HEK293 (cell line): ENCODE results near the gene THPO.

ENCODE experiments used
- CTCF ChIA-PET: fragments of 350-600 bp; formaldehyde crosslinking; extraction: SDS; loops from one replicate; lab custom pipeline; 2021; ENCODE audit warnings: antibody characterized with exemption; lab: Yijun Ruan, JAX
- POLR2A ChIA-PET: fragments of 300-600 bp; formaldehyde crosslinking; extraction: SDS; loops from one replicate; lab custom pipeline; 2020; ENCODE audit warnings: antibody characterized with exemption, inconsistent platforms; lab: Yijun Ruan, JAX
- H3K27ac ChIP-seq: fragments of 200-500 bp; sonication (Bioruptor generic); 2 replicates; pipeline ENCODE4 v1.5.1; 2014; ENCODE audit warnings: low read depth, low read length, control low read depth, inconsistent platforms; ENCODE audit errors: extremely low read depth
- H3K36me3 ChIP-seq, 2 experiments: fragments of 200-500 bp in 1 of 2; sonication (Bioruptor generic) in 1 of 2; 1 replicate in 1 of 2; 2 replicates in 1 of 2; pipeline ENCODE4 v1.5.1; 2014 to 2017; ENCODE audit warnings: inconsistent platforms in 2 of 2, low read length in 2 of 2; ENCODE audit not compliant: control insufficient read depth in 2 of 2, insufficient read depth in 1 of 2
- H3K4me1 ChIP-seq: fragments of 200-500 bp; sonication (Bioruptor generic); 2 replicates; pipeline ENCODE4 v1.5.1; 2014; ENCODE audit warnings: mild to moderate bottlenecking, low read length, inconsistent platforms; ENCODE audit not compliant: control insufficient read depth, insufficient read depth
- H3K4me3 ChIP-seq: 2 replicates; pipeline ENCODE4 v1.5.1; 2011; ENCODE audit warnings: low read depth, mild to moderate bottlenecking, control low read depth, low read length, moderate library complexity
- H3K9me3 ChIP-seq: fragments of 200-500 bp; sonication (Bioruptor generic); 2 replicates; pipeline ENCODE4 v1.5.1; 2014; ENCODE audit warnings: low read depth, low read length, inconsistent platforms; ENCODE audit not compliant: control insufficient read depth, insufficient read depth
- BCL11A ChIP-seq: fragments of 450-650 bp; formaldehyde crosslinking; IDR thresholded peaks from 2 replicates; pipeline ENCODE4 v1.5.1; 2016; ENCODE audit warnings: low read depth, missing biosample characterization, missing genetic modification characterization
- ELK4 ChIP-seq: IDR thresholded peaks from 2 replicates; pipeline ENCODE4 v1.6.1; 2011; ENCODE audit warnings: mild to moderate bottlenecking, low read depth, low read length, borderline replicate concordance
- MEIS1 ChIP-seq: sonication (generic); formaldehyde crosslinking; IDR thresholded peaks from 2 replicates; pipeline ENCODE4 v1.8.1; 2022; ENCODE audit warnings: missing genetic modification reagents, mild to moderate bottlenecking, borderline replicate concordance
- OVOL3 ChIP-seq: fragments of 450-650 bp; formaldehyde crosslinking; IDR thresholded peaks from 2 replicates; pipeline ENCODE4 v1.5.1; 2016; ENCODE audit warnings: missing biosample characterization, missing genetic modification characterization
- PBX3 ChIP-seq: sonication (generic); formaldehyde crosslinking; IDR thresholded peaks from 2 replicates; pipeline ENCODE4 v1.8.1; 2022; ENCODE audit warnings: mild to moderate bottlenecking, moderate library complexity, missing genetic modification reagents
- SP2 ChIP-seq: fragments of 450-650 bp; formaldehyde crosslinking; IDR thresholded peaks from 2 replicates; pipeline ENCODE4 v1.5.1; 2016; ENCODE audit warnings: missing biosample characterization, missing genetic modification characterization
- ZBTB26 ChIP-seq: fragments of 450-650 bp; formaldehyde crosslinking; optimal IDR thresholded peaks from 2 replicates; pipeline ENCODE3; 2016; ENCODE audit warnings: missing biosample characterization, mild to moderate bottlenecking, missing genetic modification characterization
- ZBTB8A ChIP-seq: fragments of 450-650 bp; formaldehyde crosslinking; IDR thresholded peaks from 2 replicates; pipeline ENCODE4 v1.5.1; 2016; ENCODE audit warnings: missing biosample characterization, missing genetic modification characterization
- ZNF155 ChIP-seq: fragments of 450-650 bp; formaldehyde crosslinking; IDR thresholded peaks from 2 replicates; pipeline ENCODE4 v1.5.1; 2016; ENCODE audit warnings: missing biosample characterization, missing genetic modification characterization
- ZNF2 ChIP-seq: fragments of 450-650 bp; formaldehyde crosslinking; IDR thresholded peaks from 2 replicates; pipeline ENCODE4 v1.5.1; 2016; ENCODE audit warnings: missing biosample characterization, missing genetic modification characterization
- ZNF280D ChIP-seq: fragments of 450-650 bp; formaldehyde crosslinking; IDR thresholded peaks from 2 replicates; pipeline ENCODE4 v1.5.1; 2016; ENCODE audit warnings: missing biosample characterization, missing genetic modification characterization
- ZNF341 ChIP-seq: fragments of 450-650 bp; formaldehyde crosslinking; IDR thresholded peaks from 2 replicates; pipeline ENCODE4; 2016; ENCODE audit warnings: low read depth, missing biosample characterization, missing genetic modification characterization
- ZNF37A ChIP-seq: fragments of 450-650 bp; IDR thresholded peaks from 2 replicates; pipeline ENCODE4 v1.5.1; 2018; ENCODE audit warnings: missing biosample characterization, missing genetic modification characterization
- ZNF560 ChIP-seq: fragments of 450-650 bp; formaldehyde crosslinking; IDR thresholded peaks from 2 replicates; pipeline ENCODE4 v1.5.1; 2017; ENCODE audit warnings: missing biosample characterization, missing genetic modification characterization, borderline replicate concordance
- ZNF639 ChIP-seq: fragments of 450-650 bp; formaldehyde crosslinking; IDR thresholded peaks from 2 replicates; pipeline ENCODE4 v1.5.1; 2016; ENCODE audit warnings: missing biosample characterization, missing genetic modification characterization
- ZNF654 ChIP-seq: fragments of 450-650 bp; formaldehyde crosslinking; IDR thresholded peaks from 2 replicates; pipeline ENCODE4 v1.5.1; 2016; ENCODE audit warnings: low read depth, missing biosample characterization, missing genetic modification characterization
- ZNF791 ChIP-seq: fragments of 450-650 bp; formaldehyde crosslinking; IDR thresholded peaks from 2 replicates; pipeline ENCODE4 v1.5.1; 2016; ENCODE audit warnings: missing biosample characterization, missing genetic modification characterization
- ZSCAN5A ChIP-seq: fragments of 450-650 bp; formaldehyde crosslinking; IDR thresholded peaks from 2 replicates; pipeline ENCODE4 v1.5.1; 2016; ENCODE audit warnings: missing biosample characterization, missing genetic modification characterization

The THPO gene

GRCh38 chr3:184426691-184427141 lies 48.7 kb upstream of the THPO start (continued):
- TF ChIP-seq ZNF639 (tag by site-specific recombination) = no peak
- TF ChIP-seq ZNF280D (tag by site-specific recombination) = no peak
- no peak for TF ChIP-seq ZBTB26 (tag by site-specific recombination)
- TF ChIP-seq ZSCAN5A = no peak
- TF ChIP-seq ZNF341 (tag by site-specific recombination) = no peak

GRCh38 chr3:184423561-184423960 lies 45.6 kb upstream of the THPO start:
- ChIA-PET CTCF (interaction anchor here (0.7 to 1.2 kb wide), 2 partner anchors 102 to 117 kb away, joined by 4 read pairs; no protein-coding TSS in a partner anchor), POLR2A (no interaction called here)
- TF ChIP-seq ZNF37A (no peak), ZNF341 (tag by site-specific recombination) (no peak)
- no peak overlapping the region for H3K27ac ChIP-seq
- H3K4me1 ChIP-seq = no peaks in the 10 kb centered on the region
- no peaks in the 10 kb centered on the region for H3K36me3 ChIP-seq
- no peak overlapping the region for H3K4me3 ChIP-seq
- no peaks in the 10 kb centered on the region for H3K9me3 ChIP-seq

GRCh38 chr3:184419171-184419570 lies 41.2 kb upstream of the THPO start:
- CTCF ChIA-PET = interaction anchor here (0.8 to 2.0 kb wide), 5 partner anchors 47 to 96 kb away, joined by 3 to 9 read pairs (median 4); no protein-coding TSS in a partner anchor
- Histone ChIP-seq H3K9me3 (no peaks in the 10 kb centered on the region), H3K4me1 (no peaks in the 10 kb centered on the region), H3K27ac (no peak overlapping the region), H3K4me3 (no peak overlapping the region), H3K36me3 (no peaks in the 10 kb centered on the region)
- POLR2A ChIA-PET = no interaction called here
- TF ChIP-seq OVOL3 (tag by site-specific recombination) (no peak), ZNF791 (tag by site-specific recombination) (no peak), MEIS1 (no peak), ZNF155 (tag by site-specific recombination) (no peak), SP2 (tag by site-specific recombination) (no peak), ELK4 (no peak), BCL11A (no peak), PBX3 (CRISPR knock-in tag) (no peak), ZNF654 (tag by site-specific recombination) (no peak), ZNF2 (tag by site-specific recombination) (no peak), ZNF560 (tag by site-specific recombination) (no peak), ZBTB26 (tag by site-specific recombination) (no peak), ZBTB8A (tag by site-specific recombination) (no peak)
